HepG2 (cell line): Measurements from ENCODE around the gene RFX7. TPM values are rescaled to one million over a fixed set of nuclear protein-coding genes. Genes with fewer than 3 reads are reported as not detected.

Experiments used
- ATAC-seq: fragments of 200-7000 bp; cut with Tn5 transposase; 3 replicates; pipeline ENCODE4 v1.9.1; 2020; ENCODE audit warnings: mild to moderate bottlenecking, moderate library complexity
- BruUV-seq: library from RNA; stranded (reverse); fragments of 400-500 nt; replicated peaks from 2 replicates; lab custom pipeline; 2021; lab: Mats Ljungman, UMichigan
- CTCF ChIA-PET: fragments of 300-600 bp; formaldehyde crosslinking; extraction: SDS; loops from one replicate; lab custom pipeline; 2021; ENCODE audit warnings: low total read pairs, inconsistent platforms, low intra/inter-chr PET ratio; lab: Yijun Ruan, JAX
- POLR2A ChIA-PET: fragments of 350-600 bp; sonication (Branson Sonifier 250); formaldehyde crosslinking; loops from one replicate; lab custom pipeline; 2020; ENCODE audit warnings: antibody characterized with exemption, inconsistent platforms; lab: Yijun Ruan, JAX
- DNase-seq: peaks from one replicate; pipeline ENCODE4 v3.0.0-alpha.2; 2015; ENCODE audit warnings: low spot score
- FAIRE-seq: peaks from 3 replicates; lab custom pipeline; 2011; peaks lifted over from hg19 to GRCh38; lab: Jason Lieb, UNC
- H2AFZ ChIP-seq: one replicate; pipeline ENCODE4 v1.6.1; 2011; ENCODE audit warnings: low read length, inconsistent platforms
- H3K27ac ChIP-seq: fragments of 300-600 bp; 3 replicates; pipeline ENCODE4 v1.8.0; 2011; ENCODE audit warnings: mixed run types, mild to moderate bottlenecking, mixed read lengths, low read length, inconsistent platforms; ENCODE audit not compliant: insufficient read depth; ENCODE audit errors: extremely low read length
- H3K27me3 ChIP-seq, 2 experiments: fragments of 200-600 bp in 1 of 2; 2 replicates in 1 of 2; 3 replicates in 1 of 2; pipeline versions ENCODE4 v1.6.0 to v1.8.0; 2011; ENCODE audit warnings: low read length in 2 of 2, mild to moderate bottlenecking in 2 of 2, moderate library complexity in 2 of 2, inconsistent platforms in 1 of 2; ENCODE audit not compliant: insufficient read depth in 2 of 2, control insufficient read depth in 1 of 2
- H3K36me3 ChIP-seq, 2 experiments: fragments of 200-600 bp in 1 of 2; replicated peaks in 1 of 2; 2 replicates in 1 of 2; 3 replicates in 1 of 2; pipeline versions ENCODE4 v1.5.1 to v1.8.0; 2011; ENCODE audit warnings: low read length in 2 of 2, inconsistent platforms in 1 of 2; ENCODE audit not compliant: insufficient read depth in 2 of 2, control insufficient read depth in 1 of 2
- H3K4me1 ChIP-seq: 2 replicates; pipeline ENCODE4 v1.5.1; 2012; ENCODE audit warnings: low read length, inconsistent platforms; ENCODE audit not compliant: insufficient read depth
- H3K4me2 ChIP-seq: 2 replicates; pipeline ENCODE4 v1.6.0; 2011; ENCODE audit warnings: low read depth, low read length, inconsistent platforms
- H3K4me3 ChIP-seq, 3 experiments: fragments of 200-600 bp in 1 of 3; sonication (generic), shearing (Covaris generic) in 1 of 3; replicated peaks in 1 of 3; 2 replicates each; pipeline ENCODE4 v1.5.1; 2011 to 2016; ENCODE audit warnings: low read length in 3 of 3, inconsistent platforms in 2 of 3, low read depth in 2 of 3, mild to moderate bottlenecking in 2 of 3, control low read depth in 1 of 3, mixed read lengths in 1 of 3; ENCODE audit not compliant: insufficient read depth in 1 of 3
- H3K79me2 ChIP-seq: one replicate; pipeline ENCODE4 v1.6.1; 2011; ENCODE audit warnings: low read length, inconsistent platforms; ENCODE audit not compliant: insufficient read depth
- H3K9ac ChIP-seq: 2 replicates; pipeline ENCODE4 v1.6.0; 2011; ENCODE audit warnings: mild to moderate bottlenecking, low read depth, low read length, inconsistent platforms; ENCODE audit not compliant: insufficient read depth
- H3K9me3 ChIP-seq: 2 replicates; pipeline ENCODE4 v1.5.1; 2012; ENCODE audit warnings: mild to moderate bottlenecking, low read length
- H4K20me1 ChIP-seq: 2 replicates; pipeline ENCODE4 v1.6.0; 2011; ENCODE audit warnings: inconsistent platforms, mild to moderate bottlenecking, low read length, moderate library complexity; ENCODE audit not compliant: insufficient read depth
- BCL6 ChIP-seq: IDR thresholded peaks from 2 replicates; pipeline ENCODE4 v1.6.1; 2016; ENCODE audit warnings: missing genetic modification reagents, missing compliant biosample characterization
- CEBPB ChIP-seq: IDR thresholded peaks from 2 replicates; pipeline ENCODE4 v1.6.1; 2011; ENCODE audit warnings: low read depth, low read length, improper control_type of control experiment, borderline replicate concordance
- FOXJ3 ChIP-seq: sonication (generic); formaldehyde crosslinking; IDR thresholded peaks from 2 replicates; pipeline ENCODE4 v1.4.0; 2020; ENCODE audit warnings: missing genetic modification reagents, mild to moderate bottlenecking, borderline replicate concordance
- NCOR1 ChIP-seq: fragments of 200-600 bp; sonication (generic); IDR thresholded peaks from 2 replicates; pipeline ENCODE4 v1.7.0; 2017; ENCODE audit warnings: antibody characterized with exemption, low read length, borderline replicate concordance
- SIN3A ChIP-seq: IDR thresholded peaks from 2 replicates; pipeline ENCODE4 v1.6.1; 2011; ENCODE audit warnings: low read depth, mild to moderate bottlenecking, control low read depth, low read length, borderline replicate concordance
- SSRP1 ChIP-seq: IDR thresholded peaks from 2 replicates; pipeline ENCODE4 v1.6.1; 2016; ENCODE audit warnings: control low read depth
- YEATS4 ChIP-seq: sonication (generic); formaldehyde crosslinking; IDR thresholded peaks from 2 replicates; pipeline ENCODE4 v1.4.0; 2020; ENCODE audit warnings: missing genetic modification reagents, borderline replicate concordance
- ZEB1 ChIP-seq: IDR thresholded peaks from 2 replicates; pipeline ENCODE4 v1.6.1; 2012; ENCODE audit warnings: mild to moderate bottlenecking, low read depth, inconsistent platforms; ENCODE audit not compliant: insufficient replicate concordance
- ZNF451 ChIP-seq: sonication (generic); formaldehyde crosslinking; IDR thresholded peaks from 2 replicates; pipeline ENCODE4 v1.5.0; 2020; ENCODE audit warnings: mild to moderate bottlenecking, missing genetic modification reagents
- ZNF468 ChIP-seq: sonication (generic); formaldehyde crosslinking; IDR thresholded peaks from 2 replicates; pipeline ENCODE4 v1.8.0; 2022; ENCODE audit warnings: mild to moderate bottlenecking, moderate library complexity, missing genetic modification reagents
- ZNF556 ChIP-seq: sonication (generic); formaldehyde crosslinking; IDR thresholded peaks from 2 replicates; pipeline ENCODE4 v1.4.0; 2020; ENCODE audit warnings: mild to moderate bottlenecking, missing genetic modification reagents, borderline replicate concordance
- ZNF761 ChIP-seq: sonication (generic); formaldehyde crosslinking; conservative IDR thresholded peaks from 2 replicates; pipeline ENCODE4 v1.4.0; 2020; ENCODE audit warnings: mild to moderate bottlenecking, missing genetic modification reagents
- WGBS: methylation state at CpG from one replicate; pipeline ENCODE4 v1.1.6; 2017; ENCODE audit warnings: low lambda C conversion rate; 5-methylcytosine and 5-hydroxymethylcytosine counted together
- in situ Hi-C: cut with HindIII; loops from 2 replicates; pipeline ENCODE4 v1.10.0; 2017; ENCODE audit warnings: low pct_unique_long_range_greater_than_20kb; ENCODE audit not compliant: extremely low pct_ligation_motif_present
- intact Hi-C: fragments of 100-400 bp; cut with micrococcal nuclease; formaldehyde crosslinking; loops from one replicate; pipeline ENCODE4 v1.10.0; 2022; ENCODE audit not compliant: unreplicated experiment
- polyA plus RNA-seq, 8 experiments: library from polyadenylated mRNA; depleted of rRNA in 3 of 8; stranded (reverse) in 7 of 8; unstranded in 1 of 8; fragments of >200 nt; fragmentation: Illumina TruSeq in 4 of 8; extraction: Trizol in 4 of 8; gene quantifications; 2 replicates each; pipeline versions ENCODE4 v1.2.1 to v1.2.3, GENCODE V29; 2011 to 2016; ENCODE audit warnings: low read depth in 4 of 8, missing spikeins in 1 of 8, mixed read lengths in 1 of 8; ENCODE audit not compliant: insufficient read depth in 1 of 8
- total RNA-seq, 5 experiments: library from RNA; depleted of rRNA; stranded (reverse); fragments of >200 nt; fragmentation: Illumina TruSeq; extraction: Trizol; gene quantifications; 2 replicates each; pipeline ENCODE4 v1.2.3, GENCODE V29; 2016; ENCODE audit warnings: low read depth in 1 of 5
- TF ChIP-seq, protein P1 (sequence below): sonication (generic); IDR thresholded peaks from 2 replicates; pipeline ENCODE4 v1.6.1; 2016; ENCODE audit warnings: low read depth, borderline replicate concordance
- TF ChIP-seq, protein P2 (sequence below): sonication (generic); formaldehyde crosslinking; IDR thresholded peaks from 2 replicates; pipeline ENCODE4 v1.5.1; 2020; ENCODE audit warnings: missing genetic modification reagents, mild to moderate bottlenecking, borderline replicate concordance
- TF ChIP-seq, protein P3 (sequence below): sonication (generic); formaldehyde crosslinking; IDR thresholded peaks from 2 replicates; pipeline ENCODE4 v1.5.0; 2020; ENCODE audit warnings: mild to moderate bottlenecking, missing genetic modification reagents, moderate library complexity
- TF ChIP-seq, protein P4 (sequence below): sonication (generic); formaldehyde crosslinking; conservative IDR thresholded peaks from 2 replicates; pipeline ENCODE4 v1.4.0; 2020; ENCODE audit warnings: missing genetic modification reagents
- TF ChIP-seq, protein P5 (sequence below): sonication (generic); formaldehyde crosslinking; IDR thresholded peaks from 2 replicates; pipeline ENCODE4 v1.4.0; 2020; ENCODE audit warnings: missing genetic modification reagents

RFX7 gene
- total and polyA plus RNA-seq, 2 of the 13 experiments (the other 11 are each of a cell fraction or from before 2014, with no cell fraction given): 8.5 to 10.4 TPM

DNA sequence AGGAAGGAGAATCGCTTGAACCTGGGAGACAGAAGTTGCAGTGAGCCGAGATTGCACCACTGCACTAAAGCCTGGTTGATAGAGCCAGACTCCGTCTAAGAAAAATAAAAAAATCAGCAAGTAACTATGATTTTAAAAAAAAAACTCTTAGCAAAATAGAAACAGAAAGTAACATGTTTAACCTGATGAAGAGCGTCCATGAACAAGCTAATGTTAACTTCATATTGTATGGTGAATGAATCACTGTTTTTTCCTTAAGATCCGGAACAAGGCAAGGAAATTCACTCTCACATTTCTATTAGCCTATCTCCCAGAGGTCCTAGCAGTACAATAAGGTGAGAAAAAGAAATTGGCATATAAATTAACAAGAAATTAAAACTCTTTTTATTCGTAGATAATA, 69.0 kb downstream of the RFX7 start:
- Histone ChIP-seq H3K79me2 (peaks cover 42% of the 10 kb centered on the region), H3K9me3 (no peaks in the 10 kb centered on the region), H3K9ac (no peak overlapping the region), H3K27ac (no peak overlapping the region), H2AFZ (no peak overlapping the region), H3K4me2 (no peak overlapping the region), H3K4me3 (no peak overlapping the region), H3K36me3 (peaks cover 3 to 55% of the 10 kb centered on the region in 2 experiments), H3K27me3 (no peaks in the 10 kb centered on the region), H4K20me1 (no peaks in the 10 kb centered on the region; the same call in 1 of the 2 replicates), H3K4me1 (no peaks in the 10 kb centered on the region)
- intact Hi-C loops: no loop called here
- no TSS peak for BruUV-seq
- DNase-seq (no peak), FAIRE-seq (no peak), ATAC-seq (no peak)
- in situ Hi-C loops: no loop called here
- POLR2A ChIA-PET: no interaction called here
- WGBS: 96% methylated on average over 6 of the region's 6 CpGs
- CTCF ChIA-PET: no interaction called here
- TF ChIP-seq, protein P1, sequence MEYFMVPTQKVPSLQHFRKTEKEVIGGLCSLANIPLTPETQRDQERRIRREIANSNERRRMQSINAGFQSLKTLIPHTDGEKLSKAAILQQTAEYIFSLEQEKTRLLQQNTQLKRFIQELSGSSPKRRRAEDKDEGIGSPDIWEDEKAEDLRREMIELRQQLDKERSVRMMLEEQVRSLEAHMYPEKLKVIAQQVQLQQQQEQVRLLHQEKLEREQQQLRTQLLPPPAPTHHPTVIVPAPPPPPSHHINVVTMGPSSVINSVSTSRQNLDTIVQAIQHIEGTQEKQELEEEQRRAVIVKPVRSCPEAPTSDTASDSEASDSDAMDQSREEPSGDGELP: no peak
- no peak for TF ChIP-seq ZNF556 (CRISPR knock-in tag)
- TF ChIP-seq ZEB1: no peak
- TF ChIP-seq SIN3A: no peak
- TF ChIP-seq ZNF761 (CRISPR knock-in tag): no peak
- TF ChIP-seq SSRP1 (CRISPR knock-in tag): no peak
- TF ChIP-seq FOXJ3: no peak
- TF ChIP-seq, protein P2, sequence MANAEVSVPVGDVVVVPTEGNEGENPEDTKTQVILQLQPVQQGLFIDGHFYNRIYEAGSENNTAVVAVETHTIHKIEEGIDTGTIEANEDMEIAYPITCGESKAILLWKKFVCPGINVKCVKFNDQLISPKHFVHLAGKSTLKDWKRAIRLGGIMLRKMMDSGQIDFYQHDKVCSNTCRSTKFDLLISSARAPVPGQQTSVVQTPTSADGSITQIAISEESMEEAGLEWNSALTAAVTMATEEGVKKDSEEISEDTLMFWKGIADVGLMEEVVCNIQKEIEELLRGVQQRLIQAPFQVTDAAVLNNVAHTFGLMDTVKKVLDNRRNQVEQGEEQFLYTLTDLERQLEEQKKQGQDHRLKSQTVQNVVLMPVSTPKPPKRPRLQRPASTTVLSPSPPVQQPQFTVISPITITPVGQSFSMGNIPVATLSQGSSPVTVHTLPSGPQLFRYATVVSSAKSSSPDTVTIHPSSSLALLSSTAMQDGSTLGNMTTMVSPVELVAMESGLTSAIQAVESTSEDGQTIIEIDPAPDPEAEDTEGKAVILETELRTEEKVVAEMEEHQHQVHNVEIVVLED (CRISPR knock-in tag): no peak
- no peak for TF ChIP-seq YEATS4 (CRISPR knock-in tag)
- no peak for TF ChIP-seq BCL6 (CRISPR knock-in tag)
- TF ChIP-seq ZNF468 (CRISPR knock-in tag): no peak
- no peak for TF ChIP-seq ZNF451 (CRISPR knock-in tag)
- TF ChIP-seq, protein P3, sequence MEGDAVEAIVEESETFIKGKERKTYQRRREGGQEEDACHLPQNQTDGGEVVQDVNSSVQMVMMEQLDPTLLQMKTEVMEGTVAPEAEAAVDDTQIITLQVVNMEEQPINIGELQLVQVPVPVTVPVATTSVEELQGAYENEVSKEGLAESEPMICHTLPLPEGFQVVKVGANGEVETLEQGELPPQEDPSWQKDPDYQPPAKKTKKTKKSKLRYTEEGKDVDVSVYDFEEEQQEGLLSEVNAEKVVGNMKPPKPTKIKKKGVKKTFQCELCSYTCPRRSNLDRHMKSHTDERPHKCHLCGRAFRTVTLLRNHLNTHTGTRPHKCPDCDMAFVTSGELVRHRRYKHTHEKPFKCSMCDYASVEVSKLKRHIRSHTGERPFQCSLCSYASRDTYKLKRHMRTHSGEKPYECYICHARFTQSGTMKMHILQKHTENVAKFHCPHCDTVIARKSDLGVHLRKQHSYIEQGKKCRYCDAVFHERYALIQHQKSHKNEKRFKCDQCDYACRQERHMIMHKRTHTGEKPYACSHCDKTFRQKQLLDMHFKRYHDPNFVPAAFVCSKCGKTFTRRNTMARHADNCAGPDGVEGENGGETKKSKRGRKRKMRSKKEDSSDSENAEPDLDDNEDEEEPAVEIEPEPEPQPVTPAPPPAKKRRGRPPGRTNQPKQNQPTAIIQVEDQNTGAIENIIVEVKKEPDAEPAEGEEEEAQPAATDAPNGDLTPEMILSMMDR (CRISPR knock-in tag): no peak
- TF ChIP-seq NCOR1: no peak
- TF ChIP-seq, protein P4, sequence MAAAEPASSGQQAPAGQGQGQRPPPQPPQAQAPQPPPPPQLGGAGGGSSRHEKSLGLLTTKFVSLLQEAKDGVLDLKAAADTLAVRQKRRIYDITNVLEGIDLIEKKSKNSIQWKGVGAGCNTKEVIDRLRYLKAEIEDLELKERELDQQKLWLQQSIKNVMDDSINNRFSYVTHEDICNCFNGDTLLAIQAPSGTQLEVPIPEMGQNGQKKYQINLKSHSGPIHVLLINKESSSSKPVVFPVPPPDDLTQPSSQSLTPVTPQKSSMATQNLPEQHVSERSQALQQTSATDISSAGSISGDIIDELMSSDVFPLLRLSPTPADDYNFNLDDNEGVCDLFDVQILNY (CRISPR knock-in tag): no peak
- no peak for TF ChIP-seq CEBPB
- TF ChIP-seq, protein P5, sequence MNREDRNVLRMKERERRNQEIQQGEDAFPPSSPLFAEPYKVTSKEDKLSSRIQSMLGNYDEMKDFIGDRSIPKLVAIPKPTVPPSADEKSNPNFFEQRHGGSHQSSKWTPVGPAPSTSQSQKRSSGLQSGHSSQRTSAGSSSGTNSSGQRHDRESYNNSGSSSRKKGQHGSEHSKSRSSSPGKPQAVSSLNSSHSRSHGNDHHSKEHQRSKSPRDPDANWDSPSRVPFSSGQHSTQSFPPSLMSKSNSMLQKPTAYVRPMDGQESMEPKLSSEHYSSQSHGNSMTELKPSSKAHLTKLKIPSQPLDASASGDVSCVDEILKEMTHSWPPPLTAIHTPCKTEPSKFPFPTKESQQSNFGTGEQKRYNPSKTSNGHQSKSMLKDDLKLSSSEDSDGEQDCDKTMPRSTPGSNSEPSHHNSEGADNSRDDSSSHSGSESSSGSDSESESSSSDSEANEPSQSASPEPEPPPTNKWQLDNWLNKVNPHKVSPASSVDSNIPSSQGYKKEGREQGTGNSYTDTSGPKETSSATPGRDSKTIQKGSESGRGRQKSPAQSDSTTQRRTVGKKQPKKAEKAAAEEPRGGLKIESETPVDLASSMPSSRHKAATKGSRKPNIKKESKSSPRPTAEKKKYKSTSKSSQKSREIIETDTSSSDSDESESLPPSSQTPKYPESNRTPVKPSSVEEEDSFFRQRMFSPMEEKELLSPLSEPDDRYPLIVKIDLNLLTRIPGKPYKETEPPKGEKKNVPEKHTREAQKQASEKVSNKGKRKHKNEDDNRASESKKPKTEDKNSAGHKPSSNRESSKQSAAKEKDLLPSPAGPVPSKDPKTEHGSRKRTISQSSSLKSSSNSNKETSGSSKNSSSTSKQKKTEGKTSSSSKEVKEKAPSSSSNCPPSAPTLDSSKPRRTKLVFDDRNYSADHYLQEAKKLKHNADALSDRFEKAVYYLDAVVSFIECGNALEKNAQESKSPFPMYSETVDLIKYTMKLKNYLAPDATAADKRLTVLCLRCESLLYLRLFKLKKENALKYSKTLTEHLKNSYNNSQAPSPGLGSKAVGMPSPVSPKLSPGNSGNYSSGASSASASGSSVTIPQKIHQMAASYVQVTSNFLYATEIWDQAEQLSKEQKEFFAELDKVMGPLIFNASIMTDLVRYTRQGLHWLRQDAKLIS: no peak
